Naive thymus-derived CD4-positive, alpha-beta T cell (primary cell): ENCODE data around the gene NSF. TPM values are rescaled to one million over a fixed set of nuclear protein-coding genes. Genes with fewer than 3 reads are reported as not detected.

ENCODE experiments used
- ATAC-seq: fragments of 150-1000 bp; cut with Tn5 transposase; 2 replicates; pipeline ENCODE4 v1.10.0; 2021; ENCODE audit warnings: mild to moderate bottlenecking, moderate library complexity
- CTCF ChIA-PET: fragments of 350-600 bp; sonication (Branson Sonifier 250); formaldehyde crosslinking; loops from one replicate; lab custom pipeline; 2021; ENCODE audit warnings: antibody characterized with exemption; lab: Charles Lee
- POLR2A ChIA-PET: fragments of 350-600 bp; sonication (Branson Sonifier 250); formaldehyde crosslinking; loops from one replicate; lab custom pipeline; 2021; ENCODE audit warnings: antibody characterized with exemption, inconsistent platforms; lab: Charles Lee
- DNase-seq, 9 donors: peaks; one replicate each; pipeline versions ENCODE4 v3.0.0 to v3.0.0-alpha.2; 2020 to 2022; ENCODE audit warnings: mixed read lengths in 1 of 9
- H3K27ac ChIP-seq: one replicate; pipeline ENCODE4 v1.7.0; 2013; ENCODE audit warnings: mild to moderate bottlenecking, low read depth, low read length, moderate library complexity
- H3K27me3 ChIP-seq, 2 donors: one replicate each; pipeline ENCODE4 v1.7.0; 2013; ENCODE audit warnings: low read length in 2 of 2, mild to moderate bottlenecking in 2 of 2, moderate library complexity in 2 of 2; ENCODE audit not compliant: control insufficient read depth in 2 of 2, insufficient read depth in 2 of 2
- H3K36me3 ChIP-seq, 3 experiments: 1 replicate in 2 of 3; 2 replicates in 1 of 3; pipeline ENCODE4 v1.7.0; 2013; ENCODE audit warnings: low read length in 3 of 3, mild to moderate bottlenecking in 3 of 3, moderate library complexity in 1 of 3; ENCODE audit not compliant: insufficient read depth in 3 of 3, control insufficient read depth in 2 of 3
- H3K4me1 ChIP-seq, 2 donors: one replicate each; pipeline ENCODE4 v1.7.0; 2013; ENCODE audit warnings: low read length in 2 of 2, mild to moderate bottlenecking in 2 of 2, moderate library complexity in 1 of 2; ENCODE audit not compliant: control insufficient read depth in 2 of 2, insufficient read depth in 2 of 2
- H3K4me3 ChIP-seq: 2 replicates; pipeline ENCODE4 v1.7.0; 2013; ENCODE audit warnings: mild to moderate bottlenecking, low read length
- H3K9me3 ChIP-seq, 3 experiments: 1 replicate in 2 of 3; 2 replicates in 1 of 3; pipeline ENCODE4 v1.7.0; 2013; ENCODE audit warnings: low read length in 3 of 3; ENCODE audit not compliant: control insufficient read depth in 2 of 3
- H3K27ac Mint-ChIP-seq, 9 donors: one replicate each; pipeline ENCODE4 v1.8.0; 2020 to 2022; ENCODE audit warnings: mixed read lengths in 9 of 9, mild to moderate bottlenecking in 8 of 9, moderate library complexity in 5 of 9, inconsistent platforms in 2 of 9
- H3K27me3 Mint-ChIP-seq, 5 donors: one replicate each; pipeline ENCODE4 v1.8.0; 2021 to 2022; ENCODE audit warnings: mixed read lengths in 5 of 5, mild to moderate bottlenecking in 1 of 5
- H3K36me3 Mint-ChIP-seq, 5 donors: one replicate each; pipeline ENCODE4 v1.8.0; 2020 to 2022; ENCODE audit warnings: mixed read lengths in 5 of 5, mild to moderate bottlenecking in 3 of 5, inconsistent platforms in 1 of 5
- H3K4me1 Mint-ChIP-seq, 7 donors: one replicate each; pipeline ENCODE4 v1.8.0; 2020 to 2022; ENCODE audit warnings: mixed read lengths in 7 of 7, mild to moderate bottlenecking in 3 of 7, inconsistent platforms in 1 of 7
- H3K4me3 Mint-ChIP-seq, 10 donors: one replicate each; pipeline ENCODE4 v1.8.0; 2020 to 2022; ENCODE audit warnings: mild to moderate bottlenecking in 10 of 10, mixed read lengths in 10 of 10, moderate library complexity in 6 of 10, inconsistent platforms in 2 of 10
- H3K9me3 Mint-ChIP-seq, 11 donors: one replicate each; pipeline ENCODE4 v1.8.0; 2020 to 2022; ENCODE audit warnings: mixed read lengths in 11 of 11, mild to moderate bottlenecking in 4 of 11, inconsistent platforms in 1 of 11, moderate library complexity in 1 of 11
- intact Hi-C, 2 donors: fragments of 100-400 bp; cut with micrococcal nuclease; formaldehyde crosslinking; loops; one replicate each; pipeline ENCODE4 v1.15.1; 2023
- polyA plus RNA-seq, 2 donors: library from polyadenylated mRNA; unstranded; fragments of 300-500 nt; fragmentation: Illumina TruSeq; gene quantifications; one replicate each; pipeline ENCODE4 v1.2.3, GENCODE V29; 2021
- total RNA-seq, 6 experiments: library from RNA in 5 of 6; stranded (reverse) in 5 of 6; gene quantifications; 1 replicate in 5 of 6; 2 replicates in 1 of 6; pipeline ENCODE4 v1.2.3 and lab custom pipeline; 2021 to 2026

Gene NSF
- total and polyA plus RNA-seq, 7 experiments from 2014 or later, result 13.0 to 59.8 (median 36.1) TPM

GRCh38 chr17:46758614-46759013 is 168.1 kb downstream of the NSF start:
- ATAC-seq, result no peak
- H3K9me3 ChIP-seq, result no peaks in the 10 kb centered on the region
- H3K4me1 Mint-ChIP-seq, result no peaks in the 10 kb centered on the region
- intact Hi-C loops, result no loop called here
- H3K4me3 Mint-ChIP-seq, result no peak overlapping the region
- ChIA-PET POLR2A (no interaction called here), CTCF (interaction anchor here (1.2 kb wide), 1 partner anchor 10 kb away, joined by 3 read pairs; no protein-coding TSS in a partner anchor)
- no peak overlapping the region for H3K27ac Mint-ChIP-seq
- no peaks in the 10 kb centered on the region for H3K27me3 ChIP-seq
- no peaks in the 10 kb centered on the region for H3K4me1 ChIP-seq
- peaks cover 0 to 37% (median 0%) of the 10 kb centered on the region in 3 experiments for H3K36me3 ChIP-seq
- H3K4me3 ChIP-seq, result no peak overlapping the region
- H3K27ac ChIP-seq, result no peak overlapping the region
- no peak for DNase-seq
- H3K27me3 Mint-ChIP-seq, result peaks cover 0 to 2% (median 0%) of the 10 kb centered on the region in 5 donors
- H3K36me3 Mint-ChIP-seq, result peaks cover 9 to 43% (median 29%) of the 10 kb centered on the region in 5 donors
- H3K9me3 Mint-ChIP-seq, result no peaks in the 10 kb centered on the region

GRCh38 chr17:46759141-46759540 is 168.7 kb downstream of the NSF start:
- no peaks in the 10 kb centered on the region for H3K4me1 Mint-ChIP-seq
- intact Hi-C loops, result no loop called here
- ATAC-seq (no peak), DNase-seq (no peak)
- H3K36me3 Mint-ChIP-seq, result peaks cover 9 to 38% (median 24%) of the 10 kb centered on the region in 5 donors
- ChIA-PET POLR2A (no interaction called here), CTCF (no interaction called here)
- no peaks in the 10 kb centered on the region for H3K4me1 ChIP-seq
- H3K27me3 ChIP-seq, result no peaks in the 10 kb centered on the region
- H3K4me3 Mint-ChIP-seq, result no peak overlapping the region
- H3K9me3 Mint-ChIP-seq, result no peaks in the 10 kb centered on the region
- peaks cover 0 to 32% (median 0%) of the 10 kb centered on the region in 3 experiments for H3K36me3 ChIP-seq
- H3K27me3 Mint-ChIP-seq, result peaks cover 0 to 2% (median 0%) of the 10 kb centered on the region in 5 donors
- no peak overlapping the region for H3K27ac ChIP-seq
- H3K4me3 ChIP-seq, result no peak overlapping the region
- no peaks in the 10 kb centered on the region for H3K9me3 ChIP-seq
- no peak overlapping the region for H3K27ac Mint-ChIP-seq

- Histone ChIP-seq H3K9me3 (no peaks in the 10 kb centered on the region), H3K27me3 (no peaks in the 10 kb centered on the region), H3K4me1 (no peaks in the 10 kb centered on the region), H3K36me3 (no peaks in the 10 kb centered on the region), H3K27ac (no peak overlapping the region), H3K4me3 (no peak overlapping the region)
- intact Hi-C loops, result no loop called here
- no peak overlapping the region for H3K4me3 Mint-ChIP-seq
- peaks cover 0 to 9% (median 0%) of the 10 kb centered on the region in 5 donors for H3K36me3 Mint-ChIP-seq
- peaks cover 0 to 9% (median 0%) of the 10 kb centered on the region in 5 donors for H3K27me3 Mint-ChIP-seq
- CTCF ChIA-PET, result no interaction called here
- no peak overlapping the region for H3K27ac Mint-ChIP-seq
- no peaks in the 10 kb centered on the region for H3K4me1 Mint-ChIP-seq
- POLR2A ChIA-PET, result no interaction called here
- H3K9me3 Mint-ChIP-seq, result no peaks in the 10 kb centered on the region
- DNase-seq (no peak), ATAC-seq (no peak)
Measured at GRCh38 chr17:46763416-46763815, 172.9 kb downstream of the NSF start.

GRCh38 chr17:46764000-46764708 is 173.7 kb downstream of the NSF start:
- DNase-seq (no peak), ATAC-seq (no peak)
- H3K4me1 ChIP-seq, result no peaks in the 10 kb centered on the region
- intact Hi-C loops, result no loop called here
- Mint-ChIP-seq H3K4me1 (peaks cover 0 to under 1% (median 0%) of the 10 kb centered on the region in 7 donors), H3K4me3 (no peak overlapping the region), H3K36me3 (peaks cover 0 to 7% (median 0%) of the 10 kb centered on the region in 5 donors), H3K27me3 (peaks cover 0 to 17% (median 0%) of the 10 kb centered on the region in 5 donors), H3K9me3 (no peaks in the 10 kb centered on the region), H3K27ac (no peak overlapping the region)
- no peaks in the 10 kb centered on the region for H3K36me3 ChIP-seq
- ChIA-PET POLR2A (no interaction called here), CTCF (no interaction called here)
- no peaks in the 10 kb centered on the region for H3K27me3 ChIP-seq
- no peak overlapping the region for H3K4me3 ChIP-seq
- no peak overlapping the region for H3K27ac ChIP-seq
- H3K9me3 ChIP-seq, result no peaks in the 10 kb centered on the region

- H3K9me3 Mint-ChIP-seq, result no peaks in the 10 kb centered on the region
- no peaks in the 10 kb centered on the region for H3K9me3 ChIP-seq
- intact Hi-C loops, result no loop called here
- POLR2A ChIA-PET, result no interaction called here
- H3K27ac Mint-ChIP-seq, result no peak overlapping the region
- H3K4me1 Mint-ChIP-seq, result peaks cover 0 to 4% (median 0%) of the 10 kb centered on the region in 7 donors
- DNase-seq (no peak), ATAC-seq (no peak)
- no peak overlapping the region for H3K4me3 ChIP-seq
- no peak overlapping the region for H3K27ac ChIP-seq
- H3K27me3 ChIP-seq, result no peaks in the 10 kb centered on the region
- H3K4me1 ChIP-seq, result no peaks in the 10 kb centered on the region
- no peaks in the 10 kb centered on the region for H3K36me3 ChIP-seq
- H3K4me3 Mint-ChIP-seq, result no peak overlapping the region
- no peaks in the 10 kb centered on the region for H3K36me3 Mint-ChIP-seq
- peaks cover 0 to 22% (median 0%) of the 10 kb centered on the region in 5 donors for H3K27me3 Mint-ChIP-seq
- CTCF ChIA-PET, result no interaction called here
Measured at GRCh38 chr17:46764709-46765401, 174.4 kb downstream of the NSF start.

GRCh38 chr17:46765453-46765852 is 175.0 kb downstream of the NSF start:
- H3K27me3 Mint-ChIP-seq, result peaks cover 0 to 28% (median under 1%) of the 10 kb centered on the region in 5 donors
- H3K4me3 Mint-ChIP-seq, result no peak overlapping the region
- intact Hi-C loops, result no loop called here
- H3K4me1 ChIP-seq, result no peaks in the 10 kb centered on the region
- ChIA-PET POLR2A (no interaction called here), CTCF (no interaction called here)
- H3K27ac Mint-ChIP-seq, result no peak overlapping the region
- peaks cover 0 to 5% (median 0%) of the 10 kb centered on the region in 7 donors for H3K4me1 Mint-ChIP-seq
- H3K36me3 Mint-ChIP-seq, result no peaks in the 10 kb centered on the region
- no peak overlapping the region for H3K4me3 ChIP-seq
- no peaks in the 10 kb centered on the region for H3K9me3 ChIP-seq
- no peaks in the 10 kb centered on the region for H3K36me3 ChIP-seq
- H3K27ac ChIP-seq, result no peak overlapping the region
- no peaks in the 10 kb centered on the region for H3K9me3 Mint-ChIP-seq
- ATAC-seq (no peak), DNase-seq (no peak)
- H3K27me3 ChIP-seq, result peaks cover 0 to 1% of the 10 kb centered on the region in 2 donors
